Measurements from ENCODE around the gene ATG16L1. TPM values are rescaled to one million over a fixed set of nuclear protein-coding genes. Genes with fewer than 3 reads are reported as not detected.

The ATG16L1 gene
- total RNA-seq, 1 experiment from 2014 or later, result 42.0 TPM

GRCh38 chr2:233278921-233279320 lies 27.4 kb downstream of the ATG16L1 start:
- Histone ChIP-seq H2AK5ac (ENCODE audit: insufficient read length, low read length) (no peak overlapping the region), H4K8ac (replicated peaks; ENCODE audit: insufficient read length, low read depth, low read length) (no peak overlapping the region), H2BK15ac (ENCODE audit: low read depth, low read length) (no peak overlapping the region), H3K23ac (ENCODE audit: insufficient read length, low read depth, low read length) (no peak overlapping the region), H4K91ac (ENCODE audit: insufficient read length, low read depth, low read length) (no peak overlapping the region), H2BK20ac (ENCODE audit: low read depth, low read length, poor library complexity, severe bottlenecking) (no peak overlapping the region), H3K23me2 (ENCODE audit: insufficient read length, low read depth, low read length, poor library complexity, severe bottlenecking) (no peaks in the 10 kb centered on the region), H3K4ac (ENCODE audit: low read depth, low read length) (no peak overlapping the region), H3T11ph (ENCODE audit: low read length) (no peak overlapping the region), H3K27me3 (ENCODE audit: insufficient read depth, low read length) (no peaks in the 10 kb centered on the region), H3K79me2 (ENCODE audit: insufficient read depth, low read length) (no peaks in the 10 kb centered on the region), H4K5ac (ENCODE audit: insufficient read length, low read depth, low read length) (no peak overlapping the region), H3K18ac (ENCODE audit: insufficient read length, low read depth, low read length) (no peak overlapping the region), H3K79me1 (ENCODE audit: insufficient read depth, low read depth, low read length, poor library complexity, severe bottlenecking) (no peaks in the 10 kb centered on the region), H3K4me1 (ENCODE audit: insufficient read depth, low read length) (no peaks in the 10 kb centered on the region), H3K9me3 (ENCODE audit: control insufficient read depth, low read depth, low read length) (no peaks in the 10 kb centered on the region), H3K56ac (ENCODE audit: insufficient read length, low read depth, low read length) (no peak overlapping the region), H2AFZ (ENCODE audit: low read length) (no peak overlapping the region), H3K4me2 (ENCODE audit: insufficient read depth, insufficient read length, low read length) (no peak overlapping the region), H3K9ac (ENCODE audit: extremely low read depth, insufficient read length, low read length) (no peak overlapping the region), H2BK5ac (ENCODE audit: insufficient read length, low read length) (no peak overlapping the region), H2BK12ac (ENCODE audit: insufficient read length, low read depth, low read length) (no peak overlapping the region), H3K27ac (ENCODE audit: insufficient read length, low read depth, low read length) (no peak overlapping the region), H4K20me1 (ENCODE audit: control insufficient read depth, insufficient read depth, insufficient read length) (no peaks in the 10 kb centered on the region), H3K14ac (ENCODE audit: insufficient read depth, low read length) (no peak overlapping the region), H2BK120ac (ENCODE audit: low read depth, low read length, poor library complexity, severe bottlenecking) (no peak overlapping the region)
- peaks cover 35 to 95% (median 74%) of the 10 kb centered on the region in 3 experiments; a peak in 6 of 7 replicates for H3K36me3 Mint-ChIP-seq (ENCODE audit: insufficient read depth in 1 of 3, low read depth in 3 of 3)
- DNase-seq, result no peak
- no peaks in the 10 kb centered on the region for H3K9me3 Mint-ChIP-seq
- TF ChIP-seq CTCF (conservative IDR thresholded peaks at IDR 0.05), result no peak
- H3K4me1 Mint-ChIP-seq, result no peaks in the 10 kb centered on the region
- WGBS (ENCODE audit: extremely low coverage, insufficient read length, low lambda C conversion rate), result no CpG with 5 or more reads among the region's 2 CpGs
- H3K4me3 Mint-ChIP-seq, result no peak overlapping the region
- H3K27ac Mint-ChIP-seq, result no peak overlapping the region; a peak in 1 of 7 replicates
- H3K27me3 Mint-ChIP-seq (ENCODE audit: low read depth), result no peaks in the 10 kb centered on the region

All from H9 (cell line).